Activated CD8-positive, alpha-beta memory T cell treated with anti-CD3 and anti-CD28 coated beads for 4 hours (primary cell): ENCODE measurements around the gene ARHGAP30.

Experiments
- DNase-seq, 2 donors: peaks; one replicate each; pipeline ENCODE4 v3.0.0-alpha.2; 2020; ENCODE audit warnings: low read depth in 2 of 2

The ARHGAP30 gene

GRCh38 chr1:161089938-161090337, 20.2 kb upstream of the ARHGAP30 start:
- no peak for DNase-seq

GRCh38 chr1:161089251-161089924, 19.7 kb upstream of the ARHGAP30 start, which contains the start of gene NECTIN4:
NECTIN4 (minus strand) TSS chr1:161089558; CDS start chr1:161089296, 262 bp downstream.
- DNase-seq, result no peak

GRCh38 chr1:161088587-161089110, 19.0 kb upstream of the ARHGAP30 start:
- no peak for DNase-seq

- DNase-seq, result no peak
Observed at GRCh38 chr1:161086457-161086856, 16.8 kb upstream of the ARHGAP30 start.

- DNase-seq, result no peak
Observed at GRCh38 chr1:161085165-161085564, 15.5 kb upstream of the ARHGAP30 start.

GRCh38 chr1:161084597-161084988, 14.9 kb upstream of the ARHGAP30 start:
- DNase-seq, result no peak

GRCh38 chr1:161083748-161084596, 14.3 kb upstream of the ARHGAP30 start:
- DNase-seq, result no peak

- no peak for DNase-seq
Observed at GRCh38 chr1:161082996-161083747, 13.5 kb upstream of the ARHGAP30 start.

- no peak for DNase-seq
Observed at GRCh38 chr1:161082483-161082882, 12.8 kb upstream of the ARHGAP30 start.

GRCh38 chr1:161081519-161081918, 11.8 kb upstream of the ARHGAP30 start:
- DNase-seq, result no peak

GRCh38 chr1:161080441-161081405, 11.0 kb upstream of the ARHGAP30 start:
- no peak for DNase-seq

- DNase-seq, result no peak
Observed at GRCh38 chr1:161079436-161080110, 9.9 kb upstream of the ARHGAP30 start.

- DNase-seq, result no peak
Observed at GRCh38 chr1:161077426-161077825, 7.7 kb upstream of the ARHGAP30 start.

GRCh38 chr1:161076410-161076809, 6.7 kb upstream of the ARHGAP30 start:
- DNase-seq, result no peak

GRCh38 chr1:161074676-161075368, 5.1 kb upstream of the ARHGAP30 start:
- DNase-seq, result no peak

- DNase-seq, result no peak
Observed at GRCh38 chr1:161073474-161074121, 3.9 kb upstream of the ARHGAP30 start.

- DNase-seq, result no peak
Observed at GRCh38 chr1:161072751-161073449, 3.2 kb upstream of the ARHGAP30 start.

- peak in 1 of 2 donors; percentile 23 for DNase-seq
Observed at GRCh38 chr1:161071886-161072371, 2.2 kb upstream of the ARHGAP30 start.
